A172 (cell line): ENCODE data around the gene NSL1. TPM values are rescaled to one million over a fixed set of nuclear protein-coding genes. Genes with fewer than 3 reads are reported as not detected.
"Not testable (repeated sequence)": the region's sequence is repeated elsewhere in the genome, so short reads cannot be mapped to it uniquely, and the experiment has no call there.

Experiments
- DNase-seq: peaks from one replicate; pipeline ENCODE4 v3.0.0-alpha.2; 2015; ENCODE audit warnings: low spot score
- total RNA-seq: library from RNA; depleted of rRNA; stranded (reverse); fragments of >200 nt; shearing (Covaris generic); gene quantifications from 2 replicates; pipeline ENCODE4 v1.2.3, GENCODE V29; 2014

Gene NSL1
- total RNA-seq, 1 experiment from 2014 or later: 107 TPM

DNA sequence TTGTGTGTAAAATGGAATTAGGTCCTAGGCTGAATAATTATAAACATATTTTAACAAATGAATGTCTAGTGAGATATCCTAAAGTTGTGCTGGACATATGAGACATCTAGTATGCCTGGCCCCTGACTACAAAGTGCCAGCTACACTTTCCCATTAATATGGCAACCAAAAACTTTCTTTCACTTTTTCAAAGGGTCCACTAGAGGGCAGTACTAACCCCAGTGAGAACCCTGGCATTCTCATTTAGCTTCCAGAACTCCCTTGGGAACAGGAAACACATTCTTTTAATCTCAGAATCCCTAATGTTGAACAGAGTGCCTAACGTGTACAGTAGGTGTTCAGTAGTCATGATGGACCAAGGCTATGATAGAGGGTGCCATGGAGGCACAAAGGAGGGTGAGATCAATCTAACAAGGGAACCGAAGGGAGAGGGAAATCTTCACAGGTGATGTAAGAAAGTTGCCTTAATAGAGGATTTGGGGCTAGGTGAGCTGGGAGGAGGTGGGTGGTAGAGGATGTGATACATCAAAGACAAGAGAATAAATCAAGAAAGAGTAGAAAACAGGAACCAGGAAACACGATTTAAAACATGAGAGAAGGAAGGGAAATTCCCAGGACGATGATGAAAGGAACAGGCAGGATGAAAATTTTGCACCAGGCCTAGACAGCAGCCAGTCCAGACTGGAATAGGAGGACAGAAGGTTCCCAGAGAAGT is 41.6 kb downstream of the NSL1 start:
- peak; percentile 84 for DNase-seq

DNA sequence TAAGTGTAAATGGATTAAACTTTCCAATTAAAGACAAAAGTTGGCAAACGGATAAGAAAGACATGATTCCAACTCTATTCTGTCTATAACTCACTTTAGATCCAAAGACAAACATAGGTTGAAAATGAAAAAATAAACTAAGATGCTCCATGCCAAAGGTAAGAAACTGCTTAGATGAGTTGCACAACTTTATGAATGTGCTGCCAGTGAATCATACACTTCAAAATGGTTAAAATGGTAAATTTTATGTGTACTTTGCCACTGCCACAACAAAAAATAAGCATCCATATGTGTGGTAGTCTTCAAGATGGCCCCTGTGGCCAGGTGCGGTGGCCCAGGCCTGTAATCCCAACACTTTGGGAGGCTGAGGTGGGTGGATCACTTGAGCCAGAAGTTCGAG is 45.0 kb downstream of the NSL1 start:
- DNase-seq: no peak

DNA sequence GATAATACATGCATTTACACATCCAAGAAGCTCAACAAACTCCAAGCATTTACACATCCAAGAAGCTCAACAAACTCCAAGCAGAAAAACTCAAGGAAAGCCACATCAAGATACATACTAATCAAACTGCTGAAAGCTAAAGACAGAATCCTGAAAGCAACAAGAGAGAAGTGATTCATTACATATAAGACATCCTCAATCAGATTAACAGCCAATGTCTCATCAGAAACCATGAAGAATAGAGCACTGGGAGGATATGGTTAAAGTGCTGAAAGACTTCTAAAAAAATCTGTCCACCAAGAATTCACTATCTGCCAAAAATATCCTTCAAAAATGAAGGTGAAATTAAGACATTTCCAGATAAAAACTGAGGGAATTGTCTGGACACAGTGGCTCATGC is 46.3 kb downstream of the NSL1 start:
- DNase-seq: no peak

DNA sequence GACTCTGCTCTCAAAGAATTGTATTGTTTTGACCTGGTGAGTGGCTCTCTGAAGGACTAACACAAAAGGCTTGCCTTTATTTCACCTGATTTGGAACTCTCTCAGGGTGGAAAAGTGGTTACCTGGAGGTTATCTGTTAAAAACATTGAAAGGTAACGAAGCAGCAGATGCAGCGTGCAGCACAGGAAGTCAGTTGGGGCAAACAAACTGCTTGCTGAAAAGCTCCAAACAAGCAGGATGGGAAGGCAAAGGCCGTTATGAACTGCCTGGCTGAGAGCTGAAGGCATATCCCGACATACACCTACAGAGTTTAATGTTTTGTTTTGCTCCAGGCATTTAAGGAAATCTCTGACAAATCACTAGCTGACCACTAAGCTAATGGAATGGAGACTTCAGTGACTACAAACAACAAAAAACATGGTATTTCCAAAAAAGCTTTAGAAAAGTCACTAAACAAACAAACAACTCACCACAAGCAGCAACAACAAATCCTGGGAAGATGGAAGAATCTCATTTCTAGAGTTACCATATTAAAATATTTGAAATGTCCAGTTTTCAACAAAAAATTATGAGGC is 47.6 kb downstream of the NSL1 start:
- DNase-seq: no peak

DNA sequence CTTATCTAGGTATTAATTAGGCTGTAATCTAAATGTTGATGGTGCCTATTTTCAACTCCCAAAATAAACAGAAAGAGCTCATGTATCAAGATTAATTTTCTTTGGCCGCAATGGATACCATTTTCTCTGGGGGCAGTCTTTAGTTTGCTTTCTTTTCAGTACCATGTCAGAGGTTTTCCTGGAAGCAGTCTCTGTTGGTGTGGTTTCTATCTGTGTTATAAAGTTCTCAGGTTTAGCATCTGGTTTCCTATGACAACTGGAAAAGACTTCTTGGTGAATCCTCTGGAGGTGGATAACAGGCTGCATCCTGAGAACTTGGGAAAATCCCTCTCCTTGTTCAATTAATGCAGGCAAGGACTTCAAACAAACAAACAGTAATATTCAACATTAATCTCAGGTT is 53.2 kb downstream of the NSL1 start:
- no peak for DNase-seq

DNA sequence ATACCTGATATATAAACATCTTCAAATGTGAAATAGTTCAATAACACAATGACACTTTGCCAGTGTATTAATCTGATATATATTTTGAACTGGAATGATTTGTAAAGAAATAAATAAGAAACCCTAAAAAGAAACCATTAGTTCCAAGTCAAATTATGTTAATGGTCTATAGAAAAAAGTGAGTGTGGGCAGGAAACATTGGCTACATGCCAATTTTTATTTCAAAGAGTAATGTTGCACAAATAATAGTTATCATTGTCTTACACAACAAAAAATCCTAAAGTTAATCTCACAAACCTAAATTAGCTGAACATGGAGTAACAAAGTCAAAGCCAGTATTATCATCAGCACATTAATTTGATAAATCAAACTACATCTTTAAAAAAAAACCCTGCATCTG is 54.0 kb downstream of the NSL1 start:
- DNase-seq: no peak

DNA sequence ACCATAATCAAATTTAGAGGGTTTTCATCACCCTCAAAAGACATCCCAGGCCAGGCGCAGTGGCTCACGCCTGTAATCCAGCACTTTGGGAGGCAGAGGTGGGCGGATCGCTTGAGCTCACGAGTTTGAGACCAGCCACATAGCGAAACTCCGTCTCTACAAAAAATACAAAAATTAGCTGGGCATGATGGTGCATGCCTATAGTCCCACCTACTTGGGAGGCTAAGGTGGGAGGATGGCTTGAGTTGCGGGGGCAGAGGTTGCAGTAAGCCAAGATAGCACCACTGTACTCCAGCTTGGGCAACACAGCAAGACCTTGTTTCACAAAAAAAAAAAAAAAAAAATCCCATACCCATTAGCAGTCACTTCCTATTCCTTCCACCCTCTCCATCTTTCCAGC is 58.5 kb downstream of the NSL1 start:
- DNase-seq: no peak

DNA sequence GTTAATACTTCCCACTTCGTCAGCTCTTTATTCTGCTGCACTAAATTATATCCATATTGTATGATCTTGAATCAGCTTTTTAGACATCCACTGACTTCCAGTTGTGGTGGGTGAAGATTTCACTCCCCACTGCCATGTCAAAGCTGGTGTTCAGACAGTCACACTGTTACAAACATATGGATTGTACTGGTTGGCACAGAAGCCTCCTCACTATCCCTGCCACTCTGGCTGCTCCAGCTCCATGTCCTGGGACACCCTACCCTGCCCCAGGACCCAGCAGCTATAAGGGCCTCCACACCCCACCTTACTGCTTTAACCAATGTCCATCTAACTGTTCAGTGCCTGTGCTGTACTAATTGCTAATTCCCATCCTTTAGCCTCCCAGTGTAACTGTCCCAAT is 59.9 kb downstream of the NSL1 start:
- no peak for DNase-seq

DNA sequence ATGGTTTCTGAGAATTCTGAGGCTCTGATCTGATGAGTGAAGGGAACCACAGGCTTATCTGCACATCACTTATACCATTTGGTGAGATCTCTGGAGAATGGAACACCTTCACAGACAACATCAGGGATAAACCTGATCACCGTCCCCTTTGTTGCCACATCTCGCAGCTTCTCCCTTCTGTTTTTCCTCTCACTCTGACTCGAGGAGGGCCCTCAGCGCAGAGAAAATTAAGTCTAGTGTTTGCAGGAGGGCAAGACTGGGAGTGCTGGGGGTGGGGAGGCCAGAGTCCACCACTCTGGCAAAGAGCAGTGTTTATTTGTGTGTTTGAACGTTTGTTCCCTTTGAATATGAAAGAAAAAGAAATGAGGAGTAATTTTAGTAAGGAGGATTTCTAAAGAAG is 63.0 kb downstream of the NSL1 start:
- no peak for DNase-seq

DNA sequence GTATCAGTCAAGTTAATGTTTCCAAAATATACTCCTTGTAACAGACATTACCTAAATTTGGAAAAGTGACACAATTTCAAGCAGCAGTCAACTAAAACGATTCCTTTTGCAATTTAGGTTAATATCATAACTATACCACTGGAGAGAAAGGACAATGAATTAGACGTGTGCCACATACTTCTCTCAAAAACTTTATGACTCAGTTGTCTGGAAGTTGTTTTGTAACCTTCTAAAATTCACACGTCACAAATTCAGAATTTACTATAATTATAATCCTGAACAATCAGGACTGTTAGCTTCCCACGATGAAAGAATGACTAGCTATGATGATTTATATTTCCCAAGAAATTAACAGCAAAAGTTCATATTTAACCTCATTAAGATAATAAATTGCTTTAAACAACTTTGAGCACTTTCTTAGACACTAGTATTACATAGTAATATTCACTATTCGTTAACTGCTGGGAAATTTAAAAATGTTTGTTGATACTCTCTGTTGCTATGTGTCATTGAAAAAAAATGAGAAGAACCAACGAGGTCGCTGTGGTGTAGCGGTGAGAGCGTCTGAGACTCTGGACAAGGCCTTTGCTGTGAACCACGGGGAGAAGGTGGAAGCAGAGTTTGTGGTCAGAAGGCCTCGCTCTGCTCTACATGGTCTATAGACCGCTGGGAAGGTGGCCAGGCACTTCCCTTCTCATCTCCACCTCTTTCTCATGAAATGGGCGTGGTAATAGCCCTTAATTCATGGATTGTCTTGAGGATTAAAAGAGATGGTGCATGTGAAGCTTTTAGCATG is 64.0 kb downstream of the NSL1 start:
- DNase-seq: peak; percentile 56

DNA sequence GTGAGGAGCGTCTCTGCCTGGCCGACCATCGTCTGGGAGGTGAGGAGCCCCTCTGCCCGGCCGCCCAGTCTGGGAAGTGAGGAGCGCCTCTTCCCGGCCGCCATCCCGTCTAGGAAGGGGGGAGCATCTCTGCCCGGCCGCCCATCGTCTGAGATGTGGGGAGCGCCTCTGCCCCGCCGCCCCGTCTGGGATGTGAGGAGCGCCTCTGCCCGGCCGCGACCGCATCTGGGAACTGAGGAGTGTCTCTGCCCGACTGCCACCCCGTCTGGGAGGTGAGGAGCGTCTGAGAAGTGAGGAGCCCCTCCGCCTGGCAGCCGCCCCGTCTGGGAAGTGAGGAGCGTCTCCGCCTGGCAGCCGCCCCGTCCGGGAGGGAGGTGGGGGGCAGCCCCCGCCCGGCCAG is 66.9 kb downstream of the NSL1 start:
- DNase-seq: not testable (repeated sequence)

DNA sequence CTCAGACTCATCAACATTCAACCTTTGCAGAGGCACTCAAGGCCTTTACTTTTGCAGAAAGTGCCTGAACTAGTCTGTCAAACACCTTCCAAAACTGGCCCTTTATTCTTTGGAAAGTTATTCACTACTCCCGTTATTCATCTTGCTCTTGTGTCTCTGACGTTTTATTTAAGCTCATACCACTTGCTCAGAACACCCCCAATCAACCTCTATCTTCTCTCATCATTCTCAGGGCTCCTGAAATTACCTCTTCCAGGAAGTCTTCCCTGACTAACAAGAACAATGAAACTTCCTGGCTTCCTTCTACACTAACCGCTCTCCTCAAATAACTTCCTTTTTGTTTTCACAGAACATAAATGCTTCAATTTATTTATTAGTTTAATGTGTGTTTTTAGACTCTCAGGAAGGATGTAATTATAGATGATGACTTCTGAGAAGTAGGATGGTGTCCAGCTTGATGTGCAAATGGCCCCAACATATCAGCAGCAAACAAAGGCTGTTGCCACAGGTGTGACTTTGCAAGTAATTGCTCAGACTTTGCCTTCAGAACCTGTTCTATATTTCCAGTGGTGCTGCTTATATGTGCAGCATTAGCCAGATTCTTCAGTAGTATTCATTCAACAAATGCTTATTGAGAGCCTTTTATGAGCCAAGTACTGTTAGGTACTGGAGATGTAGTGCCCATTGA is 69.2 kb downstream of the NSL1 start:
- no peak for DNase-seq

DNA sequence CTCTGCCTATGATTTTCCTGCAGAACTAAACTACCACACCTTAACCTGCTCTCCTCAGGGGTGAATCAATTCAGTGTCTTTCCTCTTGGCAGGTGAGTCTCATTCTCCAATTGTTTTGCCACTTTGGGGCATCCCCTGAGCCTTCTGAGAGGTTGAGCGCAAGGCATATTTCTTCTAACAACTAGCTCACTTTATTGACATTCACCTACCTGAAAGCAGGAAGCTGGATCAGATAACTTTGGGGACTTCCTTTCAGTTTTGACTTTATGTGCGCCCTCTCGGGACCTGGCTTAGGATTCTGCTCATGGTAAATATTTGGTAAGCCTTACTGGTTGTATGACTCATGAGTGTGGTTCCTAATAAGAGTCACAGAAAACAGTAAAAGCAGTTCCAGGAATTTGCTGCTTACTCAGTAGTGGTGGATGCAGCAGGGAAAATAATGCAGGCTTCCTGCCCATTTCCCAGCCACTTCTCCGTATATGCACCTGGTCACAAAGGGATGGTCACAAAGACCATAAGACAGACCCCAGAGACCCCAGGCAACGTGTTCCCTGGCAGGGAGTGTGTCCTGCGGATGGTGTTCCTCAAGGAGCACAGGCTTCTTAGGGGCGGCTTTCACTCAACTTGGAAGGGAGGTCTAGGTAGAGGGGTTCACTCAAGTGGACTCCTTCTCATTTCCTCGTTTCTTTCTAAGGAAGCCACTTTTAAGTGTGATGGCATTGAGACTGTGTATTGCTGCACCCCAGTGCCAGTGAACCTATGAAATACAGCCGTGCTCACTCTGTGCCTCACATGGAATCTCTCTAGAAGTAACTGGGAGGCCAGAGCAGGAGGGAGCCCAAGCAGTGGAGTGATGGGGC is 70.0 kb downstream of the NSL1 start:
- DNase-seq: peak; percentile 89

DNA sequence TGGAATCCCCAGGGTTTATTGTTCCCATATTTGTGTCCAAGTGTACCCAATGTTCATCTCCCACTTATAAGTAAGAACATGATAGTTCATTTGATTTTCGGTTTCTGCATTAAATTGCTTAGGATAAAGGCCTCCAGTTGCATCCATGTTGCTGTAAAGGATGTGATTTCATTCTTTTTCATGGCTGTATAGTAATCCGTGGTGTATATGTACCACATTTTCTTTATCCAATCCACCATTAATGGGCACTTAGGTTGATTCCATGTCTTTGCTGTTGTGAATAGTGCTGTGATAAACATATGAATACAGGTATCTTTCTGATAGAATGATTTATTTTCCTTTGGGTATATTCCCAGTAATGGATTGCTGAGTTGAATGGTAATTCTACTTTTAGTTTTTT is 71.9 kb downstream of the NSL1 start:
- no peak for DNase-seq

DNA sequence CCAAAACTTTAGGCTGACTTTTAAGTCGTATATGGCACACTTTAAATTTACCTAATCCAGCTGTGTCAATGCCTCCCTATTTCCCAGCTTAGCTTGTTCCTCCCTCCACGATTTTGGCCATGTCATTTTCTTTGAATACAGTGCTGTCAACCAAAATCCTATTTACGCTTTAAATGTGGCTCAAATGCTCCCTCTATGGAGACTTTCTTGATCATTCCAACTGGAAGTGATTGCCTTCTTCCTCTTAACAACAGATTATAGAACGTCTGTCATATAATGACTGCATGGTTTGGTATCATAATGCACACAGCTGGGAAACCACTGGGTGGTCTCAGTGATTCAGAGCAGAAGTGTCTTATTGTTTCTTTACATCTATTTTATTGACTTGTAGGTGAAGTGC is 73.1 kb downstream of the NSL1 start:
- no peak for DNase-seq

DNA sequence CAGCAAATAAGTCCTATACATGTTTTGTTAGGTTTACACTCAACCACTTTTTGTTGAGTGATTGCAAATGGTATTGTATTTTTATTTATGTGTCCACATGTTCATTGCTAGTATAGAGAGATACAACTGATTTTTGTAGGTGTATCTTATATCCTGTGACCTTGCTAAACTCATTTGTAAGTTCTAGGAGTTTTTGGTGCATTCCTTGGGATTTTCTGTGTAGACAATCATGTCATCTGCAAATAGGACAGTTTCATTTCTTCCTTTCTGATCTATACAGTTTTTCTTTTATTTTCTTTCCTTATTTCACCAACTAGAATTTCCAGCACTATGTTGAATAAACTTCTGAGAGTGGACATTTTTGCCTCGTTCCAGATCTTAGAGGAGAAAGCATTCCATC is 75.4 kb downstream of the NSL1 start:
- no peak for DNase-seq

DNA sequence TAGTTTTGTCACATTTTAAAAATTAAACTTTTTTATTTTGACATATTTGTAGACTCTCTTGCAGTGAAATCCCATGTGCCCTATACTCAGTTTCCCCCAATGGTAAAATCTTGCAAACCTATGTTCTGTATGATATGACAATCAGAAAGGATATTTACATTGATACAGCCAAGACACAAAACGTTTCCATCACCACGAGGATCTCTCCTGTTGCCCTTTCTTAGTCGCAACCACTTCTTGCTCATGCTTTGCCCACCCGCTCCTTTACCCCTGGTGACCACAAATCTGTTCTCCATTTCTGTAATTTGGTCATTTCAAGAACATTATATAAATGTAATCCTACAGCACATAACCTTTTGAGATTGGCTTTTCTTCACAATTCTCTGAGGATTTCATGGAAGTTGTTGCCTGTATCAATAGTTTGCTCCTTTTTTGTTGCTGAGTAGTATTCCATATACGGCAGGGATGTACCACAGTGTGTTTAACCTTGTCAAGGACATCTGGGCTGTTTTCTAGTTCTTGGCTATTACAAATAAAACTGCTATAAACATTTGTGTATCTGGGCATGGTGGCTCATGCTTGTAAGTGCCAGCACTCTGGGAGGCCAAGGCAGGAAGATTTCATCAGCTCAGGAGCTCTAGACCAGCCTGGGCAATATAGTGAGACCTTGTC is 78.0 kb downstream of the NSL1 start:
- DNase-seq: no peak

DNA sequence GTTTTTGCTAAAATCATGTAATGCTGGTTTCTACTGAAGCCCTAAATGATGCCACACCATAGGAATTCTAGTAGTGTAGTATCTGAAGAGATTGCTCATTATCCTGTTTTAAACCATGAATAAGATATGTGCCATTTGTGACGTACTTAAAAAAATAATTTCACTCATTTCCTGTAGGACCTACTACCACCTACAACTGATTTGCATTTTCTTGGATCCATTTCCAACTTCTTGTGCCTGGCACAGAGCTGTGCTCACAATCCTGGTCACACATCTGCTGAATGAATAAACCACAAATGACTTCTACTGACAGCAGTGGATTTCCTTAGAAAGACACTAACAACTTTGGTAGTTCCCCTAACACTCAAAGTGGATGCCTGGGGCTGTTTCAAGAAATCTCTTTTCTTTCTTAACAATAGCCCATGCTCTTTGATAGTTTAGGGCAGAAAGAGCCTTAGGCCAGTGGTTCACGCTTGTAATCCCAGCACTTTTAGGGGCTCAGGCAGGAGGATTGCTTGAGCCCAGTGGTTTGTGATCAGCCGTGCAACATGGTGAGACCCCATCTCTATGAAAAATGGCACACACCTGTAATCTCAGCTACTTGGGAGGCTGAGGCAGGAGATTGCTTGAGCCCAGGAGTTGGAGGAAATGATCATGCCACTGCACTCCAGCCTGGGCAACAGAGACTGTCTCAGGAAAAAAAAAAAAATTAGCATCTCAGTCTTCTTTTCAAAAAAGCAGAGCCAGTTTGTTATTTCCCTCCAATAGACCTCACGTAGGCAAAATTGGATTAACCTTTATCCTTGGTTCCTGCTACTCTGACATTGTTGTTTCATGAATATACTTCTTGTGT is 78.9 kb downstream of the NSL1 start:
- peak; percentile 67 for DNase-seq

DNA sequence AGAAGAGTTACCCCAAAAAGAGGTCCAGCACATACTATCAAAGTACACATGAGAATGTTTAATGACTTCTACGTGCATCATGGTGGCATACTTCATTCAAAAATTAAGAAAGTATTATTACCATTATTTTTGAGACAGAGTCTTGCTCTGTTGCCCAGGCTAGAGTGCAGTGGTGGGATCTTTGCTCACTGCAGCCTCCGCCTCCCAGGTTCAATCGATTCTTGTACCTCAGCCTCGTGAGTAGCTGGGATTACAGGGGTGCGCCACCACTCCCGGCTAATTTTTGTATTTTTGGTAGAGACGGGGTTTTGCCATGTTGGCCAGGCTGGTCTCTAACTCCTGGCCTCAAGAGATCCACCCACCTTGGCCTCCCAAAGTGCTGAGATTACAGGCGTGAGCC is 79.6 kb downstream of the NSL1 start:
- not testable (repeated sequence) for DNase-seq

DNA sequence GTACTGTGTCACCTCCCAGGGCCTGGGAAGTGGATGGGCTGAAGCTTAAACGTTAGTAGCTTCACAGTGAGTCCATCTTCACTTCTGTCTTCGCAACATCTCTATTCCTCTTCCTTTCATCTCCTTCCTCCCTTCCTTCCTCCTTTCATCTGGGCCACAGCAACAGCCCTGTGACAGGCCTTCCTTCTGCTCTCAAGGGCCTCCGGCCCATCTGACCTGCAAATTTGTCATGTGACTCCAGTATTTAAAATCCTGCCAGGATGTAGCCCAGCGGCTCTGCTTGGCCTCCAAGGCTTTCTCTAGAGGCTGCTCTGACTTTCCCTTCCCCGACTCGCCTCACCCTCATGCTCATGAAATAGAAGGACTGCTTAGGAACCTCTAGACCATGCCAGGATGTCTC is 81.0 kb downstream of the NSL1 start:
- no peak for DNase-seq
